Measurements from ENCODE around the gene RFTN1. TPM values are rescaled to one million over a fixed set of nuclear protein-coding genes. Genes with fewer than 3 reads are reported as not detected.
A peak's percentile ranks its signal among the peaks of the same experiment; 100 is the strongest.

The RFTN1 gene
- total and polyA plus RNA-seq, 10 of the 15 experiments (the other 5 are each of a cell fraction or from before 2014, with no cell fraction given), result 20.6 to 213 (median 147) TPM

DNA sequence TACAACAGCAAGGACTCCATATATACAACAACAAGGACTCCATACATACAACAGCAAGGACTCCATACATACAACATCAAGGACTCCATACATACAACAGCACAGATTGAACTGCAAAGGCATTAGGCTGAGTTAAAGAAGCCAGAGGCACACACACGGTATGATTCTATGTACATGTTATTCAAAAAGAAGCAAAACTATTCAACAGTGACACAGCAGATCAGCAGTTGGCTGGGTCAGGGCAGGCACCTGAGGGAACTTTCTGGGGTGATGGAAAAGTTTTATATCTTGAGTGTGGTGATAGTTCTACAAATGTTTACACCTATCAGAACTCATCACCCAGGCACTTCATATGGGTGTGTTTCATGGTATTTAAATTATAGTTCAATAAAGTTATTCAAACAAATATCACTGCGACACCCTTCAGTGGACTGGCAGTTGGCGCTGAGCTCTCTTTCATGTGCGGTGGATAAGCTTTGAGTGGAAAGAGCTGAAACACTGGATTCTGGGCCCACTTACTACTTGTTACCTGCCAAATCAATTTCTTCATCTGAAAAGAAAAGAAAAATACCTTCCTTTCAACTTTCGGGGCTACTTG, 28.0 kb downstream of the RFTN1 start:
- in situ Hi-C loops (cut with MboI), result no loop called here
- intact Hi-C loops (cut with micrococcal nuclease; ENCODE audit: unreplicated experiment), result no loop called here

More for the DNA sequence above, 28.0 kb downstream of the RFTN1 start:
- SMC1A ChIA-PET (ENCODE audit: uncharacterized antibody, unreplicated experiment), result interaction anchor here (0.6 to 11.7 kb wide), 8 partner anchors 10 to 202 kb away, joined by 3 to 295 read pairs (median 4); partner anchors contain the start of gene RFTN1
- H3K27me3 ChIP-seq (replicated peaks in 1 of 2; ENCODE audit: control insufficient read depth in 2 of 2, insufficient read depth in 2 of 2, low read length in 1 of 2), result no peaks in the 10 kb centered on the region
- H3K36me3 ChIP-seq (ENCODE audit: control insufficient read depth in 2 of 2, insufficient read depth in 2 of 2, low read length in 1 of 2), result peaks cover 6 to 12% of the 10 kb centered on the region in 2 experiments; a peak in 3 of 4 replicates
- TF ChIP-seq TCF12 (IDR thresholded peaks at IDR 0.05; ENCODE audit: low read depth, low read length) (no peak), YY1 (IDR thresholded peaks at IDR 0.05; ENCODE audit: low read depth, low read length) (no peak), TBL1XR1 (IDR thresholded peaks at IDR 0.05; ENCODE audit: low read depth, low read length) (no peak), FOS (IDR thresholded peaks at IDR 0.05; ENCODE audit: borderline replicate concordance, extremely low read depth, insufficient read length) (no peak), BRCA1 (IDR thresholded peaks at IDR 0.05; ENCODE audit: low read depth, low read length) (no peak)
- TF ChIP-seq, protein P1, sequence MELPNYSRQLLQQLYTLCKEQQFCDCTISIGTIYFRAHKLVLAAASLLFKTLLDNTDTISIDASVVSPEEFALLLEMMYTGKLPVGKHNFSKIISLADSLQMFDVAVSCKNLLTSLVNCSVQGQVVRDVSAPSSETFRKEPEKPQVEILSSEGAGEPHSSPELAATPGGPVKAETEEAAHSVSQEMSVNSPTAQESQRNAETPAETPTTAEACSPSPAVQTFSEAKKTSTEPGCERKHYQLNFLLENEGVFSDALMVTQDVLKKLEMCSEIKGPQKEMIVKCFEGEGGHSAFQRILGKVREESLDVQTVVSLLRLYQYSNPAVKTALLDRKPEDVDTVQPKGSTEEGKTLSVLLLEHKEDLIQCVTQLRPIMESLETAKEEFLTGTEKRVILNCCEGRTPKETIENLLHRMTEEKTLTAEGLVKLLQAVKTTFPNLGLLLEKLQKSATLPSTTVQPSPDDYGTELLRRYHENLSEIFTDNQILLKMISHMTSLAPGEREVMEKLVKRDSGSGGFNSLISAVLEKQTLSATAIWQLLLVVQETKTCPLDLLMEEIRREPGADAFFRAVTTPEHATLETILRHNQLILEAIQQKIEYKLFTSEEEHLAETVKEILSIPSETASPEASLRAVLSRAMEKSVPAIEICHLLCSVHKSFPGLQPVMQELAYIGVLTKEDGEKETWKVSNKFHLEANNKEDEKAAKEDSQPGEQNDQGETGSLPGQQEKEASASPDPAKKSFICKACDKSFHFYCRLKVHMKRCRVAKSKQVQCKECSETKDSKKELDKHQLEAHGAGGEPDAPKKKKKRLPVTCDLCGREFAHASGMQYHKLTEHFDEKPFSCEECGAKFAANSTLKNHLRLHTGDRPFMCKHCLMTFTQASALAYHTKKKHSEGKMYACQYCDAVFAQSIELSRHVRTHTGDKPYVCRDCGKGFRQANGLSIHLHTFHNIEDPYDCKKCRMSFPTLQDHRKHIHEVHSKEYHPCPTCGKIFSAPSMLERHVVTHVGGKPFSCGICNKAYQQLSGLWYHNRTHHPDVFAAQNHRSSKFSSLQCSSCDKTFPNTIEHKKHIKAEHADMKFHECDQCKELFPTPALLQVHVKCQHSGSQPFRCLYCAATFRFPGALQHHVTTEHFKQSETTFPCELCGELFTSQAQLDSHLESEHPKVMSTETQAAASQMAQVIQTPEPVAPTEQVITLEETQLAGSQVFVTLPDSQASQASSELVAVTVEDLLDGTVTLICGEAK (IDR thresholded peaks at IDR 0.05; ENCODE audit: borderline replicate concordance), result peak; percentile 70
- CTCF ChIA-PET, result interaction anchor here (0.6 to 4.9 kb wide), 3 partner anchors 11 to 26 kb away, joined by 3 to 29 read pairs (median 3); no protein-coding TSS in a partner anchor
- no peak overlapping the region for H3K27ac ChIP-seq (ENCODE audit: control insufficient read depth, insufficient read depth)
- ATAC-seq (no peak), DNase-seq (ENCODE audit: low read depth, low spot score) (no peak), FAIRE-seq (no peak)
- no peak overlapping the region for H3K9ac ChIP-seq (ENCODE audit: control insufficient read depth, insufficient read depth, low read length)
- RAD21 ChIA-PET (ENCODE audit: unreplicated experiment), result interaction anchor here (0.5 to 5.6 kb wide), 4 partner anchors 12 to 115 kb away, joined by 3 to 50 read pairs (median 3); no protein-coding TSS in a partner anchor
- POLR2A ChIA-PET, result interaction anchor here (0.7 to 5.1 kb wide), 6 partner anchors 9 to 62 kb away, joined by 3 to 47 read pairs (median 7); no protein-coding TSS in a partner anchor
- no peak overlapping the region for H3K4me2 ChIP-seq (ENCODE audit: control insufficient read depth, insufficient read depth)
- peaks cover 62% of the 10 kb centered on the region for H3K79me2 ChIP-seq (ENCODE audit: control insufficient read depth, insufficient read depth, low read length)
- peaks cover 28% of the 10 kb centered on the region for H3K4me1 ChIP-seq (ENCODE audit: control insufficient read depth, insufficient read depth, low read length)
- 0 out of 2 replicates have a peak, but pooled peaks cover 3% of the 10 kb centered on the region for H4K20me1 ChIP-seq (ENCODE audit: control insufficient read depth, insufficient read depth)
- BruUV-seq (replicated peaks), result no TSS peak
- no peak overlapping the region for H2AFZ ChIP-seq (ENCODE audit: control insufficient read depth, low read depth, low read length)
- H3K9me3 ChIP-seq (replicated peaks; ENCODE audit: control insufficient read depth, insufficient read depth, low read length), result no peaks in the 10 kb centered on the region
- WGBS (ENCODE audit: insufficient coverage, insufficient replicate concordance, low lambda C conversion rate, missing lambda C conversion rate), result 73% methylated on average over 5 of the region's 5 CpGs
- no peak overlapping the region for H3K4me3 ChIP-seq
